GM11168 (cell line): ENCODE results near the gene GRID2IP.

Experiments
- in situ Hi-C: fragments of 300-500 bp; cut with MboI; formaldehyde crosslinking; loops from one replicate; pipeline ENCODE4 v1.12.0; 2022; ENCODE audit warnings: low sequenced_read_pairs; ENCODE audit not compliant: unreplicated experiment

The GRID2IP gene

GRCh38 chr7:6565655-6566054 lies 14.4 kb upstream of the GRID2IP start:
- in situ Hi-C loops = no loop called here

- in situ Hi-C loops = no loop called here
Observed at GRCh38 chr7:6563936-6564770, 12.9 kb upstream of the GRID2IP start.

- in situ Hi-C loops = no loop called here
Observed at GRCh38 chr7:6562106-6562505, 10.8 kb upstream of the GRID2IP start.

DNA sequence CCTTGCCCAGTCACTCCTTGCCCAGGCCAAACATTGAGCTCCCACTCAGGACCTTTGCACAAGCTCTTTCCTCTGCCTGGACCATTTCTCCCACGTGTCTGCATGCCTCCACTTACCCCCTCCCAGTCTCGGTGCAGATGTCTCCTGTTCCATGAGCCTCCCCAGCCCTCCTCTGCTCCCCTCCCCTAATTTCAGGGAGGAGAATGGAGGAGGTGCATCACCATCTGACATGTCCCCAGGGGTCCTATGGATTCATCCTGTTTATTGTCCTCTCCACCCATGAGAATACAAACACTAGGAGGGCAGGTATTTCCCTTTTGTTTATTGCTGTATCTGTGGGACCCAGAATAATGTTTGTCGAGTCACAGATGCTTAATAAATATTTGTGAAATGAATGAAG lies 8.6 kb upstream of the GRID2IP start:
- in situ Hi-C loops = no loop called here

GRCh38 chr7:6558837-6559236 lies 7.6 kb upstream of the GRID2IP start:
- in situ Hi-C loops = no loop called here

DNA sequence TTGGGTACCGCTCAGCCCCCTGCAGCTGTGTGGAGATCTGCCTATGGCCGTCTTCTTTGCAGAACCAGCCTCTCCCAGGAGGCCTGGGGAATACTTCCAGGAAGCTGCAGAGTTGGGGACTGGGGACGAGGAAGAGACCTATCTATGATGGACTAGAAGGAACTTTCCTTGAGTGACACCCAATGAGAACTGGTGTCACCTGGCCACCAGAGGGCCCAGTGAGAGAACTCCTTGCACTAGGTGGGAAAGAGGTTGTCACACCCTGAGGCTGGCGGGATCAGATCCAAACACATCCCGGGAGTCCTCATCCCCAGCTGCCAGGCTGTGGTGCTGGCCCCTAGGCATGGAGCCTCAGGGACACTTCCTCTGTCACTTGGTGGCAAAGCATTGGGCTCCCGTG lies 4.9 kb upstream of the GRID2IP start:
- in situ Hi-C loops = no loop called here

- in situ Hi-C loops = no loop called here
Observed at GRCh38 chr7:6554848-6555247, 3.6 kb upstream of the GRID2IP start.

DNA sequence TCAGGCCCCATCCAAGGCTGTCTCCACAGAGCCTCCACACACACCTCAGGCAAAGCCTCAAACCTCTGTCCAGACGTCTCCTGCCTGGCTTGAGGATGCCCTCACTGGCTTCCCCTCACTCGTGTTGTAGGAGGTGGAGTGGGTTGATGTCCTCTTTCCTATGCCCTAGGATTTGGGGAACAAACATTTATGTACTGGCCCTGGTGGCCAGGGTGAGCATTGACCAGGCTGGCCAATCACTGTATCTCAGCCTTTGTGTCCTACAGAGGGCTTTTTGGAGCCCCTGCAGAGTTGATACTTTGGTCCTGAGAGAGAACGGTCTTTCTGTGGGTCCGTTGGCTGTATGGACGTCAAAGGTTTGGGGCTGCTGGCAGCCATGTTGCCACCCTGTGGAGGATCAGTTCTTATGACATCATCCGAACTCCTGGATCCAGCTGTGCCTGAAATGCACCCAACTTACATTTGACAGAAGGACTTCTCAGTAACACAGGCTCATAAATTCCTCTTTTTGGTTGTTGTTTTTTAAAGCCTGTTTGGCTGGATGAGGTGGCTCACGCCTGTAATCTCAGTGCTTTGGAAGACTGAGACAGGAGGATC lies 2.3 kb upstream of the GRID2IP start:
- in situ Hi-C loops = no loop called here

DNA sequence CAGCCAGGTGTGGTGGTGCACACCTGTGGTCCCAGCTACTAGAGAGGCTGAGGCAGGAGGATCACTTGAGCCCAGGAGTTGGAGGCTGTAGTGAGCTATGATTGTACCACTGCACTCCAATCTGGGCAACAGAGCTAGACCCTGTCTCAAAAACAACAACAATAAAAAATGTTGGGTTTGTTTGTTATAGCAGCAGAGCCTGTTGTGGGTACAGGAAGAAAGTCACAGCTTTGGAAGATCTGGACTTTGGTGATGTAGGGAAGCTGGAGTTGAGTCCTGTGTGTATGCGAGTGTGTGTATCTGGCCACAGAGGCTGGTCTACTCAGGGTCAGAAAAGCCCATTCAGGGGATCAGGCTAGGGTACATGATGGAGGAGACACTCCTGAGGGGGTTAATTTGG lies 3.9 kb downstream of the GRID2IP start:
- in situ Hi-C loops = no loop called here

- in situ Hi-C loops = no loop called here
Observed at GRCh38 chr7:6546498-6547251, 4.6 kb downstream of the GRID2IP start.

GRCh38 chr7:6545398-6546126 lies 5.7 kb downstream of the GRID2IP start:
- in situ Hi-C loops = no loop called here

GRCh38 chr7:6542368-6542767 lies 8.9 kb downstream of the GRID2IP start:
- in situ Hi-C loops = no loop called here

- in situ Hi-C loops = no loop called here
Observed at GRCh38 chr7:6536262-6537260, 14.7 kb downstream of the GRID2IP start.

DNA sequence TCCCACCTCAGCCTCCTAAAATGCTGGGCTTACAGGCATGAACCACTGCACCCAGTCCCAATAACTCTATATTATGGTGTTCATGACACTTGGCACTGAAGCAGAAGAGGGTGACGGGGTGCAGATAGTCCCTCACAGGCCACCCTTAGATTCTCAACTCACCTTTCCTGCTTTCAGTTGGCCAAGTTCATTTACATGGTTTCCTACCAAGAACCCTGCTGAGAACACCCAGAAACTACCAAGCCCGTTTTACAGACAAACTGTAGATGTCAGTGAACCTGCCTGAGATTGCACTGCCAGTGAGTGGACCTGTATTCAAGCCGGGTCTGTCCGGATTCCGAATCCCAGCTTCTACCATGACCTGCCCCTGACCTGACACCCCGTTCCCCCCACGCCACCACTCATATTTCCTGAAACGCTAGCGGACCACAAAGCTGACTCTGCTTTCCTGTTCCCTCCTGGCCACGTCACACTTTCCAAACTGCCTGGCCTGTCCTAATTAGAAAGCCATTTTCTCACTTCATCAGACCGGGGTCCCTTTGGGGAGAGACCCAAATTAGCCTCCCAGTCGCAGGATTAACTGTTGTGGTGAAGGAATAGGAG lies 17.3 kb downstream of the GRID2IP start:
- in situ Hi-C loops = no loop called here

DNA sequence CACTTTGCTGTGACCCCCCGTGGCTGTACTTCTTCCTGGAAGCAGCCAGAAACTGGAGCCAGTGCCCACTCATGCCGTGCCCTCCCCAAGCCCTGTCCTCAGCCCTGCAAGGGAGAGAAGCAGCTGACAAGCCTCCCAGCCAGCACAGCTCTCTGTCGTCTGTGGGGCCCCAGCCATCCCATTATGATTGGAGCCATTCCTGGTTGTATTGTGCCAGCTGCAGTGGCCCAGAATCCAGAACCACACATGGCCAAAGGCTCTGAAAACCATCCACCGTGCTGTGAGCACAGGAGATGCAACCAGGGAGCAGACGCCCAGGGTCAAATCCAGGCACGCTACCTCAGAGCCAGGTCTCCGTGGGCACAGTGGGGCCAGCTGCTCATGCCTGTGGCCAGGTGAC lies 18.7 kb downstream of the GRID2IP start:
- in situ Hi-C loops = no loop called here

DNA sequence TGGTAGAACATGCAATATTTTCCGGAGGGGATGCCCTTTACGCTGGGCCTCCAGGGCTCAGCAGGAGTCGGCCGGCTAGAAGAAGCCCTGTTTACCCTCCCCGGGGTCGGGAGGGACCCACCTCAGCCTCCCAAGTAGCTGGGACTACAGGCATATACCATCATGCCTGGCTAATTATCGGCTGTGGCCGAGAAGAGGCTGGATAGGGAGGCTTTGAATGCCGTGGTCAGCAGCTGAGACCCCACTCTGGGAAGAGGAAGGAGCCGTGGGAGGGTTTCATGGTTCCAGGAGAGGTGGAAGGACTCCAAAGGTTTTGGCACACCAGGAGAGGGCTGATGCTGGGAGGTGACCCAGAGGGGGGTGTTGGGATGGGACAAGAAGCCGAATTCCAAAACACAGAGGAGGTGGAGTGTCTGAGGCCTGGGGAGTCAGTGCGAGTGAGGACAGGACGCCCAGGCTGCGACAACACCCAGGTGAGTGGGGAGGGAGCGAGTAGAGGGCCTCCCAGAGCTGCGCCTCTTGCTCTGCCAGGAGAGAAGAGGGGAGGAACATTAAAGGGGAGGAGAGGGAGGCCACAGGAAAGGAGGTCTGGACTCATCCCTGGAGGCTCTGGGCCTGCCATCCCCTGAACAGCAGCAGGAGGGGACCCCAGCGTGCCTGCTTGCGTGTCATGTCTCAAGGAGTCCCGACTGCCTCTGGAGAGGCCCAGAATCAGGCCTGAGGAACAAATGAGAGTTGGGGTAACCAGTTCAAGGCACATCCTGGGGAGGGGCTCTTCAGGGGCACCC lies 19.6 kb downstream of the GRID2IP start:
- in situ Hi-C loops = no loop called here

- in situ Hi-C loops = no loop called here
Observed at GRCh38 chr7:6530626-6531491, 20.4 kb downstream of the GRID2IP start.
